Hepatocyte (in vitro differentiated cells): ENCODE measurements around the gene PKNOX2.

Experiments
- CTCF ChIP-seq: fragments of 200-600 bp; sonication (generic); IDR thresholded peaks from 2 replicates; pipeline ENCODE4 v1.5.1; 2016; ENCODE audit warnings: antibody characterized with exemption, mild to moderate bottlenecking; ENCODE audit not compliant: poor library complexity
- EZH2phosphoT487 ChIP-seq: fragments of 200-600 bp; sonication (generic); IDR thresholded peaks from one replicate; pipeline ENCODE4 v1.6.1; 2018; ENCODE audit warnings: antibody characterized with exemption, mild to moderate bottlenecking, low read depth, moderate library complexity; ENCODE audit not compliant: unreplicated experiment, severe bottlenecking

- TF ChIP-seq CTCF = no peak
- no peak for TF ChIP-seq EZH2phosphoT487
These were observed 16.1 kb downstream of the PKNOX2 start for GRCh38 chr11:125180413-125181305.
